Activated naive CD4-positive, alpha-beta T cell treated with anti-CD3 and anti-CD28 coated beads, Interleukin-2, amount 50 U/mL, for 72 hours (primary cell): ENCODE results near the gene SLC12A9. TPM values are rescaled to one million over a fixed set of nuclear protein-coding genes. Genes with fewer than 3 reads are reported as not detected.
A peak's percentile ranks its signal among the peaks of the same experiment; 100 is the strongest.
"Not testable (repeated sequence)": the region's sequence is repeated elsewhere in the genome, so short reads cannot be mapped to it uniquely, and the experiment has no call there.

Experiments used
- ATAC-seq, 2 donors: fragments of 150-1000 bp; cut with Tn5 transposase; 2 replicates each; pipeline ENCODE4 v1.10.0; 2021; ENCODE audit warnings: mild to moderate bottlenecking in 2 of 2, moderate library complexity in 2 of 2
- DNase-seq, 2 donors: peaks; one replicate each; pipeline ENCODE4 v3.0.0; 2021 to 2022; ENCODE audit warnings: low spot score in 2 of 2
- H3K27ac Mint-ChIP-seq, 2 donors: one replicate each; pipeline ENCODE4 v1.8.0; 2022; ENCODE audit warnings: mild to moderate bottlenecking in 2 of 2, mixed read lengths in 2 of 2
- H3K36me3 Mint-ChIP-seq, 2 donors: one replicate each; pipeline ENCODE4 v1.8.0; 2022; ENCODE audit warnings: mixed read lengths in 2 of 2
- H3K9me3 Mint-ChIP-seq, 2 donors: one replicate each; pipeline ENCODE4 v1.8.0; 2022; ENCODE audit warnings: mixed read lengths in 2 of 2
- total RNA-seq, 2 donors: library from RNA; stranded (reverse); gene quantifications; one replicate each; pipeline ENCODE4 v1.2.3, GENCODE V29; 2022

Gene SLC12A9
- total RNA-seq, 2 donors from 2014 or later: 16.7 to 27.7 TPM

DNA sequence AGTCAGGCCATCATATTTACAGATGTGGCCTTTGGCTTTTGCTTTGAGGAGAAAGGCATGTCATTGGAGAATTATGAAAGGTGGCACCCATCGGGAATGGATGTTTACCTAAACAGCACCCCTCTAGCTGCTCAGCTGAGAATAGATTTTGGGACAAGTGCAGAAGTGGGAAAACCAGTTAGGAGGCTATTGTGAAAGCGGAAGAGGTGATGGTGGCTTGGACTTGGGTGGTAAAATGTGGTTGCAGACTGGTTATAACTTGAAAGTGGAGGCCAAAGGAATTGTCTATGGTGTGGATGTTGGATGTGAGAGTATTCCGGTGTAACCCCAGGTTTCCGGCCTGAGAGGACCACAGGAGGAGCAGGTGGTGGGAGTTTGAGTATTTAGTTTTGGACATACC is 5.2 kb upstream of the SLC12A9 start:
- H3K36me3 Mint-ChIP-seq: no peaks in the 10 kb centered on the region
- DNase-seq: no peak
- no peaks in the 10 kb centered on the region for H3K9me3 Mint-ChIP-seq
- no peak for ATAC-seq
- no peak overlapping the region for H3K27ac Mint-ChIP-seq

DNA sequence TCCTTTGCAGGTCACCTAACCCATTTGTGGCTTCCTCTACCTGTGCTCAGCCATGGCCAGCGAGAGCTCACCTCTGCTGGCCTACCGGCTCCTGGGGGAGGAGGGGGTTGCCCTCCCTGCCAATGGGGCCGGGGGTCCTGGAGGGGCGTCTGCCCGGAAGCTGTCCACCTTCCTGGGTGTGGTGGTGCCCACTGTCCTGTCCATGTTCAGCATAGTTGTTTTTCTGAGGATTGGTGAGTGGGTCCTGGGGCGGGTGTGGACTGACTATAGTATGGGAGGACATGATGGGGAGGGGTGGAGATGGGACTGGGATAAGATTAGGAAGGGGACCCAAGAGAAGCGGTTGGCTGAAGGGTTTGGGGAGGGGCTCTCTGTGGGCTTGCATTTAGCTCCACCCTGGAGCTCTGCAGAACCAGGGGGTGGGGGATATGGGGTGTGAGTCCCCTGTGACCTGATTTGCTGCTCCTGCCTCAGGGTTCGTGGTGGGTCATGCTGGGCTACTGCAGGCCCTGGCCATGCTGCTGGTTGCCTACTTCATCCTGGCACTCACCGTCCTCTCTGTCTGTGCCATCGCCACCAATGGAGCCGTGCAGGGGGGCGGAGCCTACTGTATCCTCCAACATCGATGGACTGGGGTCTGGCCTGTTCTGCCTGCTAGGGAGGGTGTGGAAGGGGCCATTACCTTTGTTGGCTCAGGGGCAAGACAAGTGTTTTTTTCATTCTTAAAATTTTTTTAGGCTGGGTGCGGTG is 1.8 kb downstream of the SLC12A9 start:
- no peaks in the 10 kb centered on the region for H3K36me3 Mint-ChIP-seq
- no peak overlapping the region for H3K27ac Mint-ChIP-seq
- no peaks in the 10 kb centered on the region for H3K9me3 Mint-ChIP-seq
- no peak for ATAC-seq
- DNase-seq: no peak

DNA sequence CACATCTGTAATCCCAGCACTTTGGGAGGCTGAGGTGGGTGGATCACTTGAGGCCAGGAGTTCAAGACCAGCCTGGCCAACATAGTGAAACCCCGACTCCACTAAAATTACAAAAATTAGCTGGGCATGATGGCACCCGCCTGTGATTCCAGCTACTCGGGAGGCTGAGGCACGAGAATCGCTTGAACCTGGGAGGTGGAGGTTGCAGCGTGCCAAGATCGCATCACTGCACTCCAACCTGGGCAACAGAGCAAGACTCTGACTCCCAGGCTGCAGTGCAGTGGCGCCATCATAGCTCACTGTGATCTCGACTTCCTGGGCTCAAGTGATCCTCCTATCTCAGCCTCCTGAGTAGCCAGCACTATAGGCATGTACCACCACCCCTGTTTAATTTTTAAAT is 2.4 kb downstream of the SLC12A9 start:
- H3K27ac Mint-ChIP-seq: not testable (repeated sequence)

DNA sequence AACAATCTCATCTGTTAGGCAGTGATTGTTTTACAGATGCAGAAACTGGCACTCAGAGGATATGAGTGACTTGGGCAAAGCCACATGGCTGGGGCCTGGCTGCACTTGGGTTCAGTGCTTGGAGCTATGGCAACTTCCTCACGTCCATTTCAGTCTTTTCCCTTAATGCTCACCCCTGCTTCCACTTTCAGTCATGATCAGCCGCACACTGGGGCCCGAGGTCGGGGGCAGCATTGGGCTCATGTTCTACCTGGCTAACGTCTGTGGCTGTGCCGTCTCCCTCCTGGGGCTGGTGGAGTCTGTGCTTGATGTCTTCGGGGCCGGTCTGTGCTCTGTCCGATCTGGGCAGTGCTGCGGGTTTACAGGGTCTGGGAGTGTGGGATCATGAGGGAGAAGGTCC is 3.0 kb downstream of the SLC12A9 start:
- no peak for ATAC-seq
- no peak overlapping the region for H3K27ac Mint-ChIP-seq

More for the DNA sequence above, 2.4 kb downstream of the SLC12A9 start:
- DNase-seq, ATAC-seq, H3K9me3 Mint-ChIP-seq, H3K36me3 Mint-ChIP-seq: not testable (repeated sequence)

DNA sequence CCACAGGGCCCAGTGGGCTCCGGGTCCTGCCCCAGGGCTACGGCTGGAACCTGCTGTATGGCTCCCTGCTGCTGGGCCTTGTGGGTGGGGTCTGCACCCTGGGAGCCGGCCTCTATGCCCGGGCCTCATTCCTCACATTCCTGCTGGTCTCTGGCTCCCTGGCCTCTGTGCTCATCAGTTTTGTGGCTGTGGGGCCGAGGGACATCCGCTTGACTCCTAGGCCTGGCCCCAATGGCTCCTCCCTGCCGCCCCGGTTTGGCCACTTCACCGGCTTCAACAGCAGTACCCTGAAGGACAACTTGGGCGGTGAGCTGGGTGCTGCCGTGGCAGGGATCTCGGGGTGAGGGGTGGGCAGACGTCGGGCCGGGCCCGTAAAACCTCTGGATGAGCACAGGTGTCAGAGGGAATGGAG is 4.4 kb downstream of the SLC12A9 start:
- Mint-ChIP-seq H3K27ac (peak overlapping the region in 1 of 2 donors; percentile 70), H3K36me3 (peaks cover 0 to 11% of the 10 kb centered on the region in 2 donors), H3K9me3 (no peaks in the 10 kb centered on the region)
- no peak for ATAC-seq
- no peak for DNase-seq

More for the DNA sequence above, 3.0 kb downstream of the SLC12A9 start:
- Mint-ChIP-seq H3K9me3 (no peaks in the 10 kb centered on the region), H3K36me3 (peaks cover 0 to 8% of the 10 kb centered on the region in 2 donors)
- DNase-seq: no peak

DNA sequence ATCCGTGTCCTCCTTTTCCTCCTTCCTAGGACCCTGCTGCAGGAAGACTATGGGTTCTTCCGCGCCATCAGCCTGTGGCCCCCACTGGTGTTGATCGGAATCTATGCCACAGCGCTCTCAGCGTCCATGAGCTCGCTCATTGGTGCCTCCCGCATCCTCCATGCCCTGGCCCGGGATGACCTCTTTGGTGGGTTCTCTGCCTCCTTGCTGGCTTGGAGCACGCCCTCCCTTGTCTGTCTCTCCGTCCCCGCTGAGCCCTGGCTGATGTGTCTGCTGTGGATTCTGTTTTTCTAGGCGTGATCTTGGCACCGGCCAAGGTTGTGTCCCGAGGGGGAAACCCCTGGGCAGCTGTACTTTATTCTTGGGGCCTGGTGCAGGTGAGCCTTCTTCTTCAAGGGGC is 7.3 kb downstream of the SLC12A9 start:
- Mint-ChIP-seq H3K27ac (no peak overlapping the region), H3K36me3 (peaks cover 0 to 11% of the 10 kb centered on the region in 2 donors), H3K9me3 (no peaks in the 10 kb centered on the region)
- no peak for ATAC-seq
- no peak for DNase-seq

DNA sequence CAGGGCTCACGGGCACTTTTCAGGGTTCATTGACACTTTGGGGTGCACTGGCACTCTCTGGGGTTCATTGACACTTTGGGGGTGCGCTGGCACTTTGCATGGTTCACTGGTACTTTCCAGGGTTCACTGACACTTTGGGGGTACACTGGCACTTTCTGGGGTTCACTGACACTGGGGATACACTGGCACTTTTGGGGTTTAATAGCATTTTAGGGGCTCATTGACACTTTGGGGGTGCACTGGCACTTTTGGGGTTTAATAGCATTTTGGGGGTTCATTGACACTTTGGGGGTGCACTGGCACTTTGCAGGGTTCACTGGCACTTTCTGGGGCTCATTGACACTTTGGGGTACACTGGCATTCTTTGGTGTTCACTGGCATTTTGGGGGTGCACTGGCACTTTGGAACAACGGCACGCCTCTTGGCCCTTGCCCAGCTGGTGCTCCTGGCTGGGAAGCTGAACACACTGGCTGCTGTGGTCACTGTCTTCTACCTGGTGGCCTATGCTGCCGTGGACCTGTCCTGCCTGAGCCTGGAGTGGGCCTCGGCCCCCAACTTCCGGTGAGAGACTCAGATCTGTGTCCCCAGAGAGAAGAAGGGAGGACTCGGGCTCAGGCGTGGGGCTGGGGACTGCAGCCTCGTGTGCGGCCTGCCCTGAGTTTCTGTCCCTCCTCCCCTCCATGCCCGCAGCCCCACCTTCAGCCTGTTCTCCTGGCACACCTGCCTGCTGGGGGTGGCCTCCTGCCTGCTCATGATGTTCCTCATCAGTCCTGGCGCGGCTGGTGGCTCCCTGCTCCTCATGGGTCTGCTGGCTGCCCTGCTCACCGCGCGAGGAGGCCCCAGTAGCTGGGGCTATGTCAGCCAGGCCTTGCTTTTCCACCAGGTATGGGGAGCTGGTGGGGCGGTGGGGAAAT is 8.4 kb downstream of the SLC12A9 start:
- Mint-ChIP-seq H3K9me3 (no peaks in the 10 kb centered on the region), H3K36me3 (peaks cover 0 to 11% of the 10 kb centered on the region in 2 donors), H3K27ac (no peak overlapping the region)
- ATAC-seq: no peak
- no peak for DNase-seq

DNA sequence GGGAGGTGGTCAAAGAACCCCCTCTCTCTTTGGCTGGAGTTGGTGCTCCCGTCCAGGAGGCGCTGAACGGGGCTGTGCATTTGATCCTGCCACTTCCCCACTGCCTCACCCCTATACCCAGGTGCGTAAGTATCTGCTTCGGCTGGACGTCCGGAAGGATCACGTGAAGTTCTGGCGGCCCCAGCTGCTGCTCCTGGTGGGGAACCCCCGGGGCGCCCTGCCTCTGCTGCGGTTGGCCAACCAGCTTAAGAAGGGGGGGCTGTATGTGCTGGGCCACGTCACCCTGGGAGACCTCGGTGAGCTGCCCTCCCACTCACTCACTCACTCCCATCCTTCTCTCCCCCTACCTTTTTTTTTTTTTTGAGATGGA is 9.1 kb downstream of the SLC12A9 start:
- no peak for ATAC-seq
- Mint-ChIP-seq H3K36me3 (peaks cover 0 to 11% of the 10 kb centered on the region in 2 donors), H3K9me3 (no peaks in the 10 kb centered on the region), H3K27ac (no peak overlapping the region)
- DNase-seq: no peak

DNA sequence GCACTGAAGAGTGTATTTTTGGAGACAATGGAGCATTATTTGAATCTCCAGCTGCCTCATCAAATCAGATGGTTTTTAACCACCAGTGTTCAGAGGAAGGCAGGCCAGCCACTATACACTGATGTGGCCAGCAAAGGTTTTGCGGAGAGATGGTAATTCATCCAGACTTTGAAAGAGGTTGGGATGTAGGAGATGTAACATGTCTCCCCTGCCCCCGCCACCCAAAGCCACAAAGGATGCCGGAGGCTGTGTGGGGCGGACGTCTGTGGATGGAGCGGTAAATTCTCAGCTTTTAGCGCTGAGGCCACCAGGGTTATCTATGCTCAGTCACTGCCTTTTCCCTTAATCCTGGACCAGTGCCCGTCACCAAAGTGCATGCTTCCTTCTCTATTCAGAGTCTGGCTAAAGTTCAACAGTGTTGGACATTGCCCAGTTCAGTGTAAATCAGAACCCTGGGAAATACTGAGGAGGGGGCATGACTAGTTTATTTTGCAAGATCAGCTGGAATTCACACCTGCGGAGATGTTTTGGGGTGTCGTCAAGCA is 11.0 kb downstream of the SLC12A9 start:
- Mint-ChIP-seq H3K27ac (no peak overlapping the region), H3K36me3 (peaks cover 6 to 18% of the 10 kb centered on the region in 2 donors)

DNA sequence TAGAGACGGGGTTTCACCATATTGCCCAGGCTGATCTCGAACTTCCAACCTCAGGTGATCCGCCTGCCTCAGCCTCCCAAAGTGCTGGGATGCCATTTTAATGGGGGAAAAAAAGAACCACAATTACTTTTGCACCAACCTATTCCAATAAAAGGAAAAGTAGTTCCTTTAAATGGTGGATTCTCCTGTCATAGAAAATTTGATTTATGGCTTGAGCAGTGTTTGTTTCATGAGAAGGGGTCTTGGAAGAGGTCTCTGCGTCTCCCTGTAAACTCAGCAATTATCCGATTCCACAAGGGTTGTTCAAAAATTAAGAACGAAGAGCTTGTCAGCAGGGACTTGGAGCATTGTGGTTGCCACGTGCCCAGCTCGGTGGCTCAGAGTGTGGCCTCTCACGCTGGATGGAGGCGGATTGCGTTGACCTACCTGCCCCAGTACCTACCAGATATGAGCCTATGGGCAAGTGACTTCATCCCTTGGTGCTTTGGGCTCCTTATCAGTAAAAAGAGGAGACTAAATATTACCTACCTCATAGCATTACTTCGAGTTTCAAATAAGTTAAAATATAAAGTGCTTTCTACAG is 11.8 kb downstream of the SLC12A9 start:
- no peak for ATAC-seq
- no peak for DNase-seq
- H3K36me3 Mint-ChIP-seq: peaks cover 6 to 18% of the 10 kb centered on the region in 2 donors
- H3K9me3 Mint-ChIP-seq: no peaks in the 10 kb centered on the region
- H3K27ac Mint-ChIP-seq: no peak overlapping the region

More for the DNA sequence above, 11.0 kb downstream of the SLC12A9 start:
- H3K9me3 Mint-ChIP-seq: no peaks in the 10 kb centered on the region
- ATAC-seq (no peak), DNase-seq (no peak)

DNA sequence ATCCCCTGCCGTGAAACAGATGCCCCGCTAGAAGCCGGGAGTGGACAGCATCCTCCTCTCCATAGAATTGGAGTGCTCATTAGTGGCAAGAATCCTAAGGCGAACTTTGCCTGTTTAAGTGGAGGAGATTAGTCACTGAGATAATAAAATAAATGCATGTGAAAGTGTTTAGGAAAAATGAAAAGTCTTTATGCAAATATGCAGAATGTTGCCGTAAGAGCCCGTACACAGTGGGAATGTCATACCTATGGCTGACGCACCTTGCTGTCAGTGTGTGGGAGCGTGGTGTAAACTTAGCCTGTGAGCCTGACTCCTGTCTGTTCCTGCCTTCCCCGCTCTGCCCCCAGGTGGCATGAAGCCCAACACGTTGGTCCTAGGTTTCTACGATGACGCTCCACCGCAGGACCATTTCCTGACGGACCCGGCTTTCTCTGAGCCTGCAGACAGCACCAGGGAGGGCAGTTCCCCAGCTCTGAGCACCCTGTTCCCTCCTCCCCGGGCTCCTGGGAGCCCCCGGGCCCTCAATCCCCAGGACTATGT is 12.9 kb downstream of the SLC12A9 start:
- H3K36me3 Mint-ChIP-seq: peaks cover 6 to 11% of the 10 kb centered on the region in 2 donors
- DNase-seq: no peak
- H3K27ac Mint-ChIP-seq: peak overlapping the region in 1 of 2 donors; percentile 96
- ATAC-seq: no peak
- no peaks in the 10 kb centered on the region for H3K9me3 Mint-ChIP-seq

DNA sequence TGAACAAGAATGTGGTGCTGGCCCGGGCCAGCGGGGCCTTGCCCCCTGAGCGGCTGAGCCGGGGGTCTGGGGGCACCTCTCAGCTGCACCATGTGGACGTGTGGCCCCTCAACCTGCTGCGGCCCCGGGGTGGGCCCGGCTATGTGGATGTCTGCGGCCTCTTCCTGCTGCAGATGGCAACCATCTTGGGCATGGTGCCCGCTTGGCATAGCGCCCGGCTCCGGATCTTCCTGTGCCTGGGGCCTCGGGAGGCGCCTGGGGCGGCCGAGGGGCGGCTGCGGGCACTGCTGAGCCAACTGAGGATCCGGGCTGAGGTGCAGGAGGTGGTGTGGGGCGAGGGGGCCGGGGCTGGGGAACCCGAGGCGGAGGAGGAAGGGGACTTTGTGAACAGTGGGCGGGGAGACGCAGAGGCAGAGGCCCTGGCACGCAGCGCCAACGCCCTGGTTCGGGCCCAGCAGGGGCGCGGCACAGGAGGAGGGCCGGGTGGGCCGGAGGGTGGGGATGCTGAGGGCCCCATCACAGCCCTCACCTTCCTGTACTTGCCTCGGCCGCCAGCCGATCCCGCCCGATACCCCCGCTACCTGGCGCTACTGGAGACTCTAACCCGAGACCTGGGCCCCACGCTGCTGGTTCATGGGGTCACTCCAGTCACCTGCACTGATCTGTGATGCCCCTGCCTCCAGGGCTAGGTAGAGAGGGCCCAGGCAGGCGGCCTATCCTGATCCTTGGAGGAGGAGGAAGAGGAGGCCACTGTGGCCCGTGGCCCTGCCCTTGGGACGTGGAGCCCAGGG is 13.6 kb downstream of the SLC12A9 start:
- Mint-ChIP-seq H3K9me3 (no peaks in the 10 kb centered on the region), H3K27ac (peak overlapping the region; percentile 44 to 96), H3K36me3 (peaks cover 6% of the 10 kb centered on the region in 2 donors)
- no peak for DNase-seq
- ATAC-seq: peak; percentile 48 to 57

DNA sequence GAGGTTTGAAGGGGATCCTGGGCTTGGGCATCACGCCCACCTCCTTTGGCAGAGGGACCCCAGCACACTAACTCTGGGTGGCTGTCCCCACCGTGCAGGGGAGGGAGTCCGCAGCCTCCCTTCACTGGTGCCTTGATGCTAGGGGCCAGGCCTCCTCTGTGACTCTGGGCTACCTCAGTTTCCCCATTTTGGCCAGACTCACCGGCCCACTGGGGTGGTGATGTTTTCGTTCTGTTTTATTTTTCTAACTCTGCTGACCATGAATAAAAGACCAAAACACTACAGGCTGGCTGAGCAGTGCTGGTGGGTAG is 14.2 kb downstream of the SLC12A9 start:
- ATAC-seq (no peak), DNase-seq (no peak)
- H3K36me3 Mint-ChIP-seq: peaks cover 6 to 10% of the 10 kb centered on the region in 2 donors
- H3K9me3 Mint-ChIP-seq: no peaks in the 10 kb centered on the region
- H3K27ac Mint-ChIP-seq: peak overlapping the region; percentile 96 to 98

DNA sequence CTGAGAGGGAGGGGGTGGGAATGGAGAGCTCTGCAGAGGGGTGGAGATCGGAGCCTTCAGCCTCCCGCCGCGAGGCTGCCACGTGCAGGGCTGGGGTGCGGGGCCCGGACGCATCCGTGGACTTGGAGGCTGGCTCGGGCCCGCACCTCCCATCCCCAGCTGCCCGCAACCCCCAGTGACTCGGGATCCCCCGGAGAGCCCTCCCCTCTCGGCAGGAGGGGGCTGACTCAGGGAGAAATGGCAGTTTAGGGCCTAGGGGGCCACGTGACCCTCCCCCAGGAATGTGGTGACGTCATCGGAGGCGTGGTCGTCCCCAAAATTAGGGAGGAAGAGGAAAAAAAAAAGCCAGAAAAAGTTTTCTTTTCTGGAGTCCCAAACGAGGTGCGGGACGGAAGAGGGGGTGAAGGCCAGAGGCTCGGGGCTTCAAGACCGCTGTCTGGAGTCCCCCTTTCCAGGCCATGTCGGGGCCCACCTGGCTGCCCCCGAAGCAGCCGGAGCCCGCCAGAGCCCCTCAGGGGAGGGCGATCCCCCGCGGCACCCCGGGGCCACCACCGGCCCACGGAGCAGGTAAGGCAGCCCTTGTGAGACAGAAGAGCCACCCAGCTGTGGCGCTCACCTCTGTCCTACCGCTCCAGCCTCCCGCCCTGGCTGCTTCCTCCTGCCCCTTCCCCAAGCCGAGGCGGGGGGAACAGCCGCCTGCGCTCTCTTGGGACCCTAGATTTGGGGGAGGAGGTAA is 14.7 kb downstream of the SLC12A9 start, which contains the start of gene TRIP6:
TSS of gene TRIP6 (plus strand) at position 348 of the 736 bp plus-strand sequence. CDS start at position 459, 111 bp downstream.
- peak within 1 kb of the TSS; percentile 96 to 98 for H3K27ac Mint-ChIP-seq
- H3K9me3 Mint-ChIP-seq: no peaks in the 10 kb centered on the region
- ATAC-seq (peak; percentile 72 to 88), DNase-seq (peak; percentile 62 to 84)
- H3K36me3 Mint-ChIP-seq: peaks cover 6 to 11% of the 10 kb centered on the region in 2 donors

DNA sequence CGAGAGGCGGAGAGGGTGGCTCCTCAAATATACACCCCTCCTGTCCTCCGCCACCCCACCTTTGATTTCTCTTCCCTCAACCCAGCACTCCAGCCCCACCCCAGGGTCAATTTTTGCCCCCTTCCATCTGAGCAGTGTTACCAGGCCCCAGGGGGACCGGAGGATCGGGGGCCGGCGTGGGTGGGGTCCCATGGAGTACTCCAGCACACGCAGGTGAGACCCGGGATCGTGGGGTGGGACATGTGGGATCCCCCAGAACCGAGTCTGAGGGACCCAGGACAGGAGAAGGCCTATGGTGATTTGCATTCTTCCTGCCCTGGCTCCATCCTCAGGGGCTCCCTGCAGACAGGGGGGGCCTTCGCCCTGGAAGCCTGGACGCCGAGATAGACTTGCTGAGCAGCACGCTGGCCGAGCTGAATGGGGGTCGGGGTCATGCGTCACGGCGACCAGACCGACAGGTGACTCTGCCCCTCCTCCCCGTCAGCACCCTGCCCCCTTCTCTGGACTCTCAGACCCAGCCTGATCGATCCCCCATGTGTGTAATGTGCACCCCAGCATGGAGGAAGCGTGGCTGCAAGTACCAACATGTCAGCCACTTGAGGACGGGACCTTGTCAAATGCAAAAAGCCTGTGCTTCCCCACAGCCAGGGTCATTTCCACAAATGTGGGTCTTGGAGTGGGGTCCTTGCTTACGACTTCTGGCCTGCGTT is 15.4 kb downstream of the SLC12A9 start:
- no peak for DNase-seq
- Mint-ChIP-seq H3K9me3 (no peaks in the 10 kb centered on the region), H3K36me3 (peaks cover 6 to 11% of the 10 kb centered on the region in 2 donors), H3K27ac (peak overlapping the region; percentile 88 to 96)
- ATAC-seq: no peak
